CD1c-positive myeloid dendritic cell (primary cell): Measurements from ENCODE around the gene CREB3.

Source experiments
- DNase-seq: peaks from one replicate; pipeline ENCODE4 v3.0.0-alpha.2; 2016; ENCODE audit errors: extremely low spot score

CREB3 gene

GRCh38 chr9:35748858-35749514 lies 16.5 kb downstream of the CREB3 start, which contains the start of the genes GBA2 and RGP1:
Gene GBA2 (minus strand): TSS chr9:35749228. CDS start chr9:35748704, 524 bp downstream.
Gene RGP1 (plus strand): TSS chr9:35749287. CDS start chr9:35749756, 469 bp downstream.
- DNase-seq = peak; percentile 79

DNA sequence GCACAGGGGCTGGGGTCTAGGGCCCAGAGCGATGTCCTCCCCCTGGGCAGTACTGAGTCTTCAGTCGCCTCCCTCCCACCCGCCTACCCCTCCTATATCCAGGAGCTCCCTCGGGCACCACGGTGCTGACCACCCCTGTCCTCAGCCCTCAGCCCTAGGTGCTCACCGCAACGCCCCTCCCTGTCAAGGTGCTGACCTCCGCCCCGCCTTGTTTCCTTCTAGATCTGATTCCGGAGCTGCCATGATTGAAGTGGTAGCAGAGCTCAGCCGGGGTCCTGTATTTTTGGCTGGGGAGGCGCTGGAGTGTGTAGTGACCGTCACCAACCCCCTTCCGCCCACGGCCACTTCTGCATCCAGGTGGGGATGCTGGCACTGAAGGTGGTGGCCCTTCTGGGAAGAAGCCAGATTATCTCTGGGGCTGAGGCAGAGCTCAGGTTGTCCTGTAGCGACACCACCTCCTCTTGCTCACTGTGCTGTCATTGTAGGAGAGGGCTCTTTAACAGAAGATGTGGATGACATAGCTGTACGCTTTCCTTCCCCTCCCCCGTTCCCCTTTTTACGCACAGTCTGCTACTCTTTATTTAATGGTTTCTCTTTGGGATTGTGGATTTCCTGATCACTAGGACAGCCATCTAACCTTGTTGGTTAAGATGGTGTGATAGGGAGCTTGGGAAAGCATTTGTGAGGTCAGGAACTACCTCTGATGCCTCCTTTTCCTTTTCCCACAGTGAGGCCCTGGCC lies 17.2 kb downstream of the CREB3 start:
- DNase-seq = peak; percentile 21

DNA sequence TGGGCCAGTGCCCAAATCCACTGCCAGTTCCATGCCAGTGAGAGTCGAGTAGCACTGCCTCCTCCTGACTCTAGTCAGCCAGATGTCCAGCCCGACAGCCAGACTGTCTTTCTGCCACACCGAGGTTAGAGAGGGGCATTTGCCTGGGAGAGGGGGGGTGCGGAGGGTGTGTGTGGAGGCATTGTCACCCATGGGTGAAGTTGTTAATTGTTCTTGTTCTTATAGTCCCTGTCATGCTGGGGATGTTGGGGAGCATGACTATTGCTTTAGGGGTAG lies 17.7 kb downstream of the CREB3 start:
- DNase-seq = no peak

- no peak for DNase-seq
Measured at GRCh38 chr9:35753466-35753865, 21.0 kb downstream of the CREB3 start.

DNA sequence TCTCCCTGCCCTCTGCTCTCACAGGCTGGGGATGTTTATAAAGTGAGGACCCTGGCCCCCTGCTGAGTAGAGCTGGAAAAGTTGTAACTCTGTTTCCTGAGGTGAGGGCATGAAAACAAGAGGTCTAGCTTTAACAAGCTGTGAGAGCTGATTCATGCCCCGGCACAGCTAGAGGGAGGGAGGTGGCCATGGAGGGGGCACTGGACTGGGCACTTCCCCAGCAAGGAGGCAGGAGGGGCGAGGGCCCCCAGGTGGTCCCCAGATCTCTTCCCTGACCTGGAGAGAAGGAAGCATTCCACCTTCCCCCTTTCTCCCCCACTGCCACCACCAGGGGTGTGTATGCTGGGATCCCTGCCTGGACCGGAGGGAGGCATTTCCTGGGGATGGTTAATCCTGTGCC lies 21.8 kb downstream of the CREB3 start, which contains the start of gene MSMP:
MSMP (minus strand) TSS at position 13 of the 400 bp plus-strand sequence. CDS start 147 bp downstream, outside the sequence.
- no peak for DNase-seq

GRCh38 chr9:35755071-35755470 lies 22.6 kb downstream of the CREB3 start:
- DNase-seq = no peak

DNA sequence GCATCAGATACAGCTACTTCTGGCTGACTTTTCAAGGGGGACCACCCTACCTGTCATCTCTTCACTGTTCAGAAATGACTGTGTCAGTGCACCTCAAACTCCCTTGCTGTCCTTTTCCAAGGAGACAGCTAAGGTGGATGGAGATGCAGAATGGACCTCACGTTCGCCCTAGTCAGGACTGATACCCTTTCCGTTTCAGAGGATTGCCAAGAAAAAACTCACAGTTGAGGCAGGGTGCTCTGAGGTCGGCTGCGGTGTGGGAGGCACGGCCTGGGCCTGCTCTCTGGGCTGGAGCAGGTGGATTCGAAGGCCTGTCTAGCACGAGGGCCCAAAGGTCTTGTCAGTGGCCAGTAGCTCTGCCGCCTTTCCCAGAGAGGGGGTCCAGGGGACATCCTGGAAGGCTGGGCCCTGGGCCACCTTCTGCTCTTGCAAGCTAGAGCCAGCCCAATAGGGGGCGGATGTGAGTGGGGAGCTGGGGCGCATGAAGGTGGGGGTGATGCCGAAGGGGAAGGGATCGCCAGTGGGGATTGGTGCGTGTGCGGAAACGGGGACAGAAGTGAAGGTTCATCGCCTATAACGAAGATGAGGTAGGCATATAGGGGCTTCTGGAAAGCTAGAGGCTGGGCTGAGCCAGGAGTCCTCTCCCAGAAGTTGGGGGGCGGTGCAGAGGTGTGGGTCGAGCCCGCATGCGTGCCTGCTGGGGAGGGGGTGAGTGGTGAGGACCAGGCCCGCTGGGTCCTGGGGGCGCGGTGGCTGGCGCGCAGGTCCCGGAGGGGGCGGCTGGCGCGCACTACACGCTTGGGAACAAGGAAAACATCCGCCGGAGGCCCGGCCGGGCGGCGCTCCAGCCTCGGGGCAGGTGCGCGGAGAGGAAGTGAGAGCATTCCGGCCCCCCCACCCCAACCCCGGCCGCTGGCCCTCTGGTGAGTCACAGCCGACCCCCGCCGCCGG lies 24.1 kb downstream of the CREB3 start:
- peak; percentile 53 for DNase-seq

DNA sequence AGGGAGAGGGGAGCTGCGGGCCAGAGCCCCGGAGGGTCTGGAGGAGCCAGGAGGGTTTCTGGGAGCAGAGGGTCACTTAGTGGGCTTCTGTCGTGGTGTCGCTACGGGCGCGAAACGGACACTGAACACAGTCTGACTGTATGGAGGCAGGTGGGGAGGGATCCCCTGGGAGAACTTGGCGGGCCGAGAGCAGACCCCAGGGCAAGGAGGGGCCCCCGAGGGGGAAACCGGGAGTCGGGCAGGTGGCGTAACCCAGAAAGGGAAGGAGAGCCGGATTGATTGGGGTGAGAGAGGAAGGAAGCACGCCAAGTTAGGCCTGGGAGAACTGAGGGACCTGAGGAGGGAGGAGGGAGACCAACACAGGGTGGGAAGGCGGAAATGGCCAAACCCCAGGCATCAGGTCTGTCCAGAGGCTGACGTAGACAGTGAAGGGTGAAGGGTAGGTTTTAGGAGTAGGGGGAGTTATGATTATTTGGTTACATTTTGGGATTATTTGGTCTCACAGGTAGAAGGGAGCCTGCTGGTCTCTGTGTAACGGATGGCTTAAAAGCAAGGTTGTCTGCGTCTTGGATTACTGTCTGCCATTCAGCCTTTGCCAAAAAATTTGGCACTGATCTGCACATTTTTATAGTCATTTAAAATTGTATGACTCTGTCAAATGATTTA lies 24.9 kb downstream of the CREB3 start:
- DNase-seq = peak; percentile 23

GRCh38 chr9:35757892-35758275 lies 25.4 kb downstream of the CREB3 start:
- DNase-seq = no peak

- DNase-seq = no peak
Measured at GRCh38 chr9:35758475-35759050, 26.1 kb downstream of the CREB3 start.

GRCh38 chr9:35759795-35760194 lies 27.3 kb downstream of the CREB3 start:
- no peak for DNase-seq

DNA sequence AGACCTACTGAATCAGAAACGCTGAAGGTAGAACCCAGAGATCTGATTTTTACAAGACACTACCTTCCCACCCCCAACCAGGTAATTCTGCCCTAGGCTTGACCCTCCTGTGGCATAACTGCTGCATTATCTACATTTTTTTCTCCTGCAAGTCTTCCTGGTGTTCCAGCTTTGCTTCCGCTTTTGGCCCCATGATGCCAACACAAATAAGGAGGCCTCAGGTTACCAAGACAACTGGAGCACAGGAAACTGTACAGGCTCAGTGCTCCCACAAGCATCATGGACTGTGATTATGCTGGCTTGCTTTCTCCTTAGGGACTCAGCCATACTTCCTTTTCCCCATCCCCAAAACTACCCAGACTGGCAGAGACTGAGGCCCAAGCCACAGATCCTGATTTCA lies 28.2 kb downstream of the CREB3 start:
- peak; percentile 23 for DNase-seq

DNA sequence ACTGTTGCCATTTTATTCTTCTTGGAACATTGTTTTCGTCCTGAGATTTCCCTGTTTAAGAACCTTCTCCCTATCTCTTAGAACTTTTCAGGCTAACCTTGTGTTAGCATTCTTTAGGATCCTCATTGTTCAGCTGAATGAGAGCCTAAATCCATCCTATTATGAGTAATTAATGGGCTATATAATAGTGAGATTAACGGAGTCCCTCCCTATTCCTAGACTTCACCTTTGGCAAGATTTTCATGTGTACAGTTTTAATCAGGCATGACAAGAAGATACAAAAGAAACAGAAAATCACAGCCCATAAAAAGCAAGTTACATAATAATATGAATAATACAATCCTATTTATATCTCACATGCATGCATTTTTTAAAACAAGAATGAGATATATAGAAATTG lies 30.7 kb downstream of the CREB3 start:
- DNase-seq = no peak

- no peak for DNase-seq
Measured at GRCh38 chr9:35763803-35764202, 31.3 kb downstream of the CREB3 start.

GRCh38 chr9:35766997-35767396 lies 34.5 kb downstream of the CREB3 start:
- DNase-seq = no peak

DNA sequence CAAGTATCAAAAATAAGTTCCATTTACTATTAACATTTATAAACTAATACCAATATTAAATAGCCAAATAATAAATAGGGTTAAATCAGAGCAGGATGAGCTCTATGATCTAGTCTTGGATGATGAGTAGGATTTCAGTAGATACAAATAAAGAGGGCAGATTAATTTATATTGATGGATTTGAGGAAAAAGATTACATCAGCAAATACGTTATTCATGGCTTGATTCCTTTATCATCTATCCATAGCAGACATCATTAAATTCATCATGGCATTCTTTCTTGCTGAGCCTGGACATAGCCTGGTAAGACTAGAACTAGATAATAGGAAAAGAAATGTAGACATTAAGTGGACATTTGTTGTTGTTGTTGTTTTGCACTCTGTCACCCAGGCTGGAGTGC lies 35.0 kb downstream of the CREB3 start:
- no peak for DNase-seq

GRCh38 chr9:35769763-35770162 lies 37.3 kb downstream of the CREB3 start:
- DNase-seq = no peak

- DNase-seq = no peak
Measured at GRCh38 chr9:35771075-35771433, 38.6 kb downstream of the CREB3 start.

- no peak for DNase-seq
Measured at GRCh38 chr9:35771534-35771933, 39.1 kb downstream of the CREB3 start.

DNA sequence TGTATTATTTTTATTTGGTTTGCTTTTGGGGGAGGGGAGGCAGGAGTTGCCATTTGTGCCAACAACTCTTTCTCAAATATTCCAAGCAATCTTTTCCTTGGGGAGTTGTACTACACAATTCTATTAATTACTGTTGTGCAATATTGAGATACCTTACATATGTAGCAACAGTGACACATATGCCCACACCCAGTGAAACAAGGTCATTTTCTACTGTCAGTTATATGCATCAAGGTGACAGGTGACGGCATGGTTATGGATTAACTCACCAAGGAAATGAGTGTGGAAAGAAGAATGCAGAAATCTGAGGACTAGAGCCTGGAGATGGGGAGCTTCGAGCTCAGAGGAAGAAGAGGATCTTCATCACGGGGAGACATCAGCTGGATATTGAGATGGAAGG lies 39.5 kb downstream of the CREB3 start:
- no peak for DNase-seq

GRCh38 chr9:35774907-35775635 lies 42.6 kb downstream of the CREB3 start:
- DNase-seq = peak; percentile 66
